ENCODE data around the gene TBL1XR1.

TBL1XR1 gene

DNA sequence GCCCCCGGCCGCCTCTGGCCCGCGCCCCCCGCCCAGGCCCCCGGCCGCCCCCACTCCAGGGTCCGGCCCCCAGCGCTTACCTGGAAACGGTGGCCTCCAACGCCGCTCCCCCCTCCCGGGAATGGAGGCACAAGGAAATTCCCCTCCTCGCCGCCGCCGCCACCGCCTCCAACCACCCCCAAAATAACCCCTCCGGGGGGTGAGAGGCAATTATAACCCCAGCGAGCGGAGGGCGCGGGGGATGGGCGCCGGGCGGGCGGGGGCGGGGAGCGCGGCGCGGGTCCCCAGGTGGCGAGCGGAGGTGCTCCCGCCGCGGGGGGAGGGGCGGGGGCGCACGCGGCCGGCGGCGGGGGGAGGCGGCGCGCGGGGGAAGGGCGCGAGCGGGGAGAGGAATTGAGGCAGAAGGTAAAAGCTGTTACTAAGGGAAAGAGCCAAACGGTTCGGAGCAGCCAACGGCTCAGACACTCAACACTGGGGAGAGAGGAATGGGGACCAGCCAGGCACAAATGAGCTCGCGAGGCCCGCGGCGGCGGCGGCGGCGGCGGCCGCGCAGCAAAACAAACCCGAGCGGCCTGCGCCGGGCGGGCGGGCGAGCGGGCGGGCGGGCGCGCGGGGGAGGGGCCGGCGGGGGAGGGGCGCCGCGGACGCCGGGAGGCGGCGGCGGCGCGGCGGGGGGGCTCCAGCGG is at the start of gene TBL1XR1:
Gene TBL1XR1 (minus strand): TSS at position 442 of the 686 bp plus-strand sequence. CDS start 132,505 bp downstream, outside the sequence.
- peak; percentile 80 for DNase-seq (ENCODE audit: low read depth)

- DNase-seq (ENCODE audit: low read depth) = no peak
Observed at GRCh38 chr3:177245250-177245649, 48.0 kb upstream of the TBL1XR1 start.

DNA sequence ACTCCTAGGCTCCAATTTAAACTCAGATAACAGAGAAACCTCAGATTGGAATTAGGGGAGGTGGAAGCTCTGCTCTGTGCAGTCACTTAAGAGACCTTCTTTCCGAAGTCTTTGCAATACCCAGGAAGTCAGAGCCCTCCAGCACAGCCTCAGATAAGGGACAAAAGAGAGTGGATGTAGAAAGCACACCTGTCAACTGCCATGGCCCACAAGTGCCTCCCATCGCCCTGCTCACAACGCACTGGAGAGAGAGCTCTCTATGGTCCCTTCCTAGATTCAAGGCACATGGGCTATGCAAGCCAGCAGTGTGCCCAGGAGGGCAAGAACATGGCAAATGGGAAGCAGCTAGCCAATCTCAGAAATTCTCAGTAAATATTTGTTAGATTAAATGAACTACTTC is 47.3 kb upstream of the TBL1XR1 start:
- no peak for DNase-seq (ENCODE audit: low read depth)

- no peak for DNase-seq (ENCODE audit: low read depth)
Observed at GRCh38 chr3:177238686-177239216, 41.5 kb upstream of the TBL1XR1 start.

- no peak for DNase-seq (ENCODE audit: low read depth)
Observed at GRCh38 chr3:177237206-177237605, 39.9 kb upstream of the TBL1XR1 start.

DNA sequence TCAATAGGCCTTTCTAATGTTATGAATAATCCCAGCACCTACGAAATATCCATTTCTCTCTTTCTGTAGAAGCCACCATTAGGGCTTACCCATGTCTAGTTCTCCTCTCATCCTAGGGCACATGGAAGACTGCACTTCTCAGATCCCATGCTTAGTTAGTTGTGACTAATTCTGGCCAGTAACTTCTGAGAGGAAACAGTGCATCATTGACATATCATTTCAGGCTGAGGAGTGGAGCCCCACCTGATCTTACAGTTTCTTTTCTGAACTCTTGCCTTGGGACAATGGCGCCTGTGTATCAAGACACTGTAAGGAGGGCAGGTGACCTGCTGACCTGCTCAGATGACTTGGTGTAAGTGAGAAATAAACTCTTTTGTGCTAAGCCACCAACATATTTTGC is 39.4 kb upstream of the TBL1XR1 start:
- no peak for DNase-seq (ENCODE audit: low read depth)

DNA sequence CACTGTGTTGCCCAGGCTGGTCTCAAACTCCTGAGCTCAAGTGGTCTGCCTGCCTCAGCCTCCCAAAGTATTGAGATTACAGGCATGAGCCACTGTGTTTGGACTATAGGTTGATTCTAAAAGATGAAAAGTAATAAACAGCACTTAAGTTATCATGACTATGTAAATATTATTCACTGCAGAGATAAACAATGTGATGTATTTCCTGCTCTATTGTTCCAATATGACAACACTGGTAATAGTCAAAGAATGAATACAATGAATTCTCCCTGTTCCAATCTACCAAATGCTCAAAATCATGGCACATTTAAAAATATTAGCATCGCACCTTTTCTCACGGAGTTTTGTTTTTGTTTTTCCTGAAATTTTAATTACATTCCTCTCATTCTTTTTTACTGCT is 36.8 kb upstream of the TBL1XR1 start:
- DNase-seq (ENCODE audit: low read depth) = no peak

GRCh38 chr3:177231242-177231641 is 34.0 kb upstream of the TBL1XR1 start:
- DNase-seq (ENCODE audit: low read depth) = no peak

DNA sequence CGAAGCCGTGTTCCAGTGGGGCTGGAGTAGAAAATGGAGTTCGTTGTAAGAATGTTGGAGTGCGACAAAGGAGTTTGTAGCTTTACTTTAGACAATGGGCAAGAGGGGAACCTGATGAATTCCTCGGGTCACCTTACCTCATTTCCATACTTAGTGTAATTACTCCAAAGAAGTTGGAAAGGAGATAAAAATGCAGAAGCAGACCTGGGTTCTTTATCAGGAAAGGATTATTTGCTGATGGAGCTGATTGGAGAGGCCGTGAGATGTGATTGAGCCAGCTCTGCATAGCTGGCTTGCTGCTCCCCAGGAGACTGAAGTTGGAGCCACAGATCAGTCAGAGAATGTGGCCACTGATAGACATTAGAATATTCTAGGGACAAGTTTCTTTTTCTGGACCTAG is 33.4 kb upstream of the TBL1XR1 start:
- DNase-seq (ENCODE audit: low read depth) = no peak

GRCh38 chr3:177229791-177230190 is 32.5 kb upstream of the TBL1XR1 start:
- no peak for DNase-seq (ENCODE audit: low read depth)

GRCh38 chr3:177228601-177229190 is 31.4 kb upstream of the TBL1XR1 start:
- no peak for DNase-seq (ENCODE audit: low read depth)

GRCh38 chr3:177224414-177224813 is 27.1 kb upstream of the TBL1XR1 start:
- DNase-seq (ENCODE audit: low read depth) = no peak

GRCh38 chr3:177221744-177222143 is 24.5 kb upstream of the TBL1XR1 start:
- DNase-seq (ENCODE audit: low read depth) = no peak

GRCh38 chr3:177220136-177220974 is 23.1 kb upstream of the TBL1XR1 start:
- no peak for DNase-seq (ENCODE audit: low read depth)

GRCh38 chr3:177213801-177214535 is 16.7 kb upstream of the TBL1XR1 start:
- no peak for DNase-seq (ENCODE audit: low read depth)

DNA sequence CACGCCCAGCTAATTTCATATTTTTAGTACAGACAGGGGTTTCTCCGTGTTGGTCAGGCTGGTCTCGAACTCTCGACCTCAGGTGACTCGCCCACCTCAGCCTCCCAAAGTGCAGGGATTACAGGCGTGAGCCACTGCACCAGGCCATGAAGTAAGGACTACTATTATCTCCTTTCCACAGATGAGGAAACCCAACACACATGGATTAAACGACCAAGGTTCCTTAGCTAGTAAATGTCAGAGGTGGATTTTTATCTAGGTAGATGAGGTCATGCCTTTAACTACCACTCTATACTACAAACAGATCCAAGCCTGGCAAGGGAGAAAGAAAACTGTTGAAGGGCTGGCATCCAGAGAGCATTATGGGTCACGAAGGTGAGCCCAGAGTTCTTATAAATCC is 15.5 kb upstream of the TBL1XR1 start:
- DNase-seq (ENCODE audit: low read depth) = no peak

DNA sequence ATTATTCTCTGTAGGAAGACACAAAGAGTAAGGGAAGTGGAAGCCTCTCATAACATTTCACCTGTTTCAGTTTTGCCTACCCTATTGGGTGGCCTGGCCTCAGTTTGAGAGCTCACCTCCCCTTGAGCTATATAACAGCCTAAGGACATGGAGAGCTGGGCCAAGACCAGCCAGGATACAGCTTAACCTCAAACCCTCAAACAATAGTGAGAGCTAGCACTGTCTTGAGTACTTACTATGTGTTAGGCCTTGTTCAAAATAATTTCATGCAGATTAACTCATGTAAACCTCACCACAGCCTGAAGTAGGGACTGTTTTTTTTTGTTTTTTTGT is 15.0 kb upstream of the TBL1XR1 start:
- no peak for DNase-seq (ENCODE audit: low read depth)

DNA sequence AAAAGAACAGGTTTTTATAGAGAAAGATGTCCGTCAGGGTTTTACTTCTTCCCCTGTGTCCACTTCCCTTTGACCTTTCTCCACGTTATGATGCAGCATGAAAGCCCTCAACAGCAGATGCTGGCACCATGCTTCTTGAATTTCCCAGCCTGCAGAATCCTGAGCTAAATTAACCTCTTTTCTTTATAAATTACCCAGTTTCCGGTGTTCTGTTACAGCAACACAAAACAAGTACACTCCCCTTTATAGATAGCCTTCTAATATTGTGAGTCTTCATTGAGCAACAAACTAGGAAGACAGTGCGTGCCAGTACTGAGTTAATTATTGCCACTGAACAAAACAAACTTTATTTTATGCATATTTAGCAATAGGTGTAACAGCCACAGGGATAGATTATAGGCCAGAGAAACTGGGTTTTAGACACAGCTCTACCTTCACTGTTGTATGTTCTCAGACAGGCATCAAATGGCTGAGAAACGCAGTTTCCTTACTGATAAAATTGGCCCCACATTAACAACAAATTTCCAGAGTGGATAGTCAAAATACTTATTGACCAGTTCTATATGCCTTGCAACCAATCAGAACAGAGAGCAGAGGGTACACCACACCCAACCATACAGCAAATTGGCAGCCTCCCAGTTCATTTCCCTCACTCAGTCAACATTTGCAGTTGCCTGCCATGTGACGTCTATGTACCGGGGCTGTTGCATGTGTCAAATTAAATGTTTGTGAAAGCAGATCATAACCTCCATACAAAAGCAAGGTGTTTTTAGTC is 14.4 kb upstream of the TBL1XR1 start:
- DNase-seq (ENCODE audit: low read depth) = no peak

DNA sequence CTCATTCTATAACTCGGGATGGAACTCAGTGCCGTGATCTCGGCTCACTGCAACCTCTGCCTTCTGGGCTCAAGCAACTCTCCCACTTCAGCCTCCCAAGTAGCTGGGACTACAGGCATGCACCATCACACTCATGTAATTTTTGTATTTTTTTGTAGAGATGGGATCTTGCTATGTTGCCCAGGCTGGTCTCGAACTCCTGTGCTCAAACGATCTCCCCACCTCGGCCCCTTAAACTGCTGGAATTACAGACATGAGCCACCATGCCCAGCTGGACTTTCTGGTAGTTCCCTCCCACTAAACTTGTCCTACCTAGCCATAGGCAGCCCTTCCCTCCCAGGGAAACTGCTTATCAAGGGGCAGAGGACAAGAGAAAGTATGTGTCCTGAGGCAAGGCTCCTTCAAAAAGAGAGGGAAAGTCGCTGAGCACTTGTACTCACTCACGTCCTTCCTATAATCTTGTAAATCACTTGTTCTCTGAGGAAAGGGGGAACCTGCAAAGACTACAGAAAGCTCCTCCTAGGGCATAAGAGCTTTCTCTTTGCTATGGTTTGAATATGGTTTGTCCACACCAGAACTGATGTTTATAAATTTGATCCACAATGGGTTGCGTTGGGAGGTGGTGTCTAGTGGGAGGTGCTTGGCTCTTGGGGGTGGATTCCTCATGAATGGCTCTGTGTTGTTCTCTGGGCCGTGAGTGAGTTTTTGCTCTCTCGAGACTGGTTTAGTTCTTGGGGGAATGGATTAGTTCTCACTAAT is 13.6 kb upstream of the TBL1XR1 start:
- no peak for DNase-seq (ENCODE audit: low read depth)

DNA sequence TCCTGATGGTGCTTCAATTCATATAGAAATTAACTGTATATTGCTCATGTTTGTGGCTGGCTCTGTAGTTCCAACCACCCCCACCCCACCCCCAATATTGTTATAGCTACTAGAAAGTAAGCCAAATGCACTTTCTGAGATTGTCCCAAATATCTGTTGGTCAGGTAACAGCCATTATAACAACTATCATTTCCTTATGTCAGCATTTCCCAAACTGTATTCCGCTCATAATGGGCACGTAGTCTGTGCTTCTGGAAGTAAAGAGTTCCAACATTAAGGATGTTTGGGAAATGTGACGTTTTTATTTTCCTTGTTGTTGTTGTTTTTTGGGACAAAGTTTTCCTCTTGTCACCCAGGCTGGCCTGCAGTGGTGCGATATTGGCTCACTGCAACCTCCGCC is 12.2 kb upstream of the TBL1XR1 start:
- DNase-seq (ENCODE audit: low read depth) = no peak

GRCh38 chr3:177208781-177209180 is 11.5 kb upstream of the TBL1XR1 start:
- DNase-seq (ENCODE audit: low read depth) = no peak

All from stimulated activated CD8-positive, alpha-beta memory T cell treated with anti-CD3 and anti-CD28 coated beads, Interleukin-12 subunit alpha, Interleukin-12 subunit beta, amount 100 ng/mL, for 4 hours (primary cell).